Mucosa of descending colon (tissue), 3 donors: Measurements from ENCODE around the gene STN1. TPM values are rescaled to one million over a fixed set of nuclear protein-coding genes. Genes with fewer than 3 reads are reported as not detected.

Experiments
- ATAC-seq: fragments of 200-7000 bp; cut with Tn5 transposase; one replicate; pipeline ENCODE4 v1.9.1; 2020; ENCODE audit warnings: mild to moderate bottlenecking, moderate library complexity
- DNase-seq, 3 donors: peaks; one replicate each; pipeline ENCODE4 v3.0.0-alpha.2; 2020
- H3K36me3 ChIP-seq: fragments of 200-600 bp; one replicate; pipeline ENCODE4 v1.8.0; 2021; ENCODE audit warnings: low read depth, mild to moderate bottlenecking
- H3K4me1 ChIP-seq: fragments of 200-600 bp; one replicate; pipeline ENCODE4 v1.8.0; 2021; ENCODE audit warnings: low read depth, mild to moderate bottlenecking
- H3K4me3 ChIP-seq: fragments of 200-600 bp; one replicate; pipeline ENCODE4 v1.8.0; 2021; ENCODE audit warnings: mild to moderate bottlenecking
- H3K9me3 ChIP-seq: fragments of 200-600 bp; one replicate; pipeline ENCODE4 v1.8.0; 2021; ENCODE audit warnings: mild to moderate bottlenecking
- intact Hi-C, 2 donors: fragments of 100-400 bp; cut with DNase I in 1 of 2; cut with micrococcal nuclease in 1 of 2; formaldehyde crosslinking; loops; one replicate each; pipeline versions ENCODE4 v1.11.0 to v1.11.1; 2022; cut with DNase I, micrococcal nuclease
- total RNA-seq, 3 donors: library from RNA; stranded (reverse); fragmentation: NEBNext Ultra II Directional in 2 of 3; extraction: Animal tissue kit (Norgen Biotek cat#: 25700) in 2 of 3; gene quantifications; one replicate each; pipeline versions ENCODE4 v1.2.1 to v1.2.4, GENCODE V29; 2021 to 2023
- TF ChIP-seq, protein P1 (sequence below): fragments of 200-600 bp; IDR thresholded peaks from one replicate; pipeline ENCODE4 v1.8.0; 2022; ENCODE audit warnings: antibody characterized with exemption, mild to moderate bottlenecking
- donor health status: DM: no; HTN: no; CAD: no; lungs with moderate emphysema.
- donor health status: DM: no; HTN: no; CAD: no.
- donor health status: DM: no; HTN: yes; CAD: no.

STN1 gene
- total RNA-seq, 3 donors from 2014 or later, result 18.8 to 25.2 (median 20.7) TPM

DNA sequence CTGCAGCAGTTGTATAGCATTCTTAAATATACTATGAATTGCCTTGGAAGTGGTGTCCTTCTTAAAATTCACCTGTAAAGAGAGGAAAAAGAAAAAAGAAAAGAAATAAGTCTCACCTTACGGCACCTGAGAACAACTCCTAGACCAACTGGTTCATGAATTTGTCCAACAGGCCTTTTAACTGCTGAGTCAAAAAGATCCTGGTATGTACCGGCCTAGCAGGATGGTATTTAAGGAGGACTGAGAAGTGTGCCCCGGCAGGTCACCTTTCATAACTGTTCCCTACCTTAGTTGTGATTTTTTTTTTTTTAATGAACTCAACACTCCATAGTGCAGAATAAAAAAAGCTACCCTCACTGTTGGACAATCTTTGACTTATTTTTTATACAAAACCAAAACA is 25.8 kb downstream of the STN1 start:
- no peak for DNase-seq
- no peaks in the 10 kb centered on the region for H3K9me3 ChIP-seq
- H3K4me1 ChIP-seq, result peaks cover 37% of the 10 kb centered on the region
- TF ChIP-seq, protein P1, sequence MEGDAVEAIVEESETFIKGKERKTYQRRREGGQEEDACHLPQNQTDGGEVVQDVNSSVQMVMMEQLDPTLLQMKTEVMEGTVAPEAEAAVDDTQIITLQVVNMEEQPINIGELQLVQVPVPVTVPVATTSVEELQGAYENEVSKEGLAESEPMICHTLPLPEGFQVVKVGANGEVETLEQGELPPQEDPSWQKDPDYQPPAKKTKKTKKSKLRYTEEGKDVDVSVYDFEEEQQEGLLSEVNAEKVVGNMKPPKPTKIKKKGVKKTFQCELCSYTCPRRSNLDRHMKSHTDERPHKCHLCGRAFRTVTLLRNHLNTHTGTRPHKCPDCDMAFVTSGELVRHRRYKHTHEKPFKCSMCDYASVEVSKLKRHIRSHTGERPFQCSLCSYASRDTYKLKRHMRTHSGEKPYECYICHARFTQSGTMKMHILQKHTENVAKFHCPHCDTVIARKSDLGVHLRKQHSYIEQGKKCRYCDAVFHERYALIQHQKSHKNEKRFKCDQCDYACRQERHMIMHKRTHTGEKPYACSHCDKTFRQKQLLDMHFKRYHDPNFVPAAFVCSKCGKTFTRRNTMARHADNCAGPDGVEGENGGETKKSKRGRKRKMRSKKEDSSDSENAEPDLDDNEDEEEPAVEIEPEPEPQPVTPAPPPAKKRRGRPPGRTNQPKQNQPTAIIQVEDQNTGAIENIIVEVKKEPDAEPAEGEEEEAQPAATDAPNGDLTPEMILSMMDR, result no peak
- ATAC-seq, result no peak
- no peak overlapping the region for H3K4me3 ChIP-seq
- intact Hi-C loops, result loop anchor here in 1 of 2 donors (10.0 kb wide), 1 partner anchor 73 kb away; the partner anchor contains the start of gene SLK
- H3K36me3 ChIP-seq, result no peaks in the 10 kb centered on the region

DNA sequence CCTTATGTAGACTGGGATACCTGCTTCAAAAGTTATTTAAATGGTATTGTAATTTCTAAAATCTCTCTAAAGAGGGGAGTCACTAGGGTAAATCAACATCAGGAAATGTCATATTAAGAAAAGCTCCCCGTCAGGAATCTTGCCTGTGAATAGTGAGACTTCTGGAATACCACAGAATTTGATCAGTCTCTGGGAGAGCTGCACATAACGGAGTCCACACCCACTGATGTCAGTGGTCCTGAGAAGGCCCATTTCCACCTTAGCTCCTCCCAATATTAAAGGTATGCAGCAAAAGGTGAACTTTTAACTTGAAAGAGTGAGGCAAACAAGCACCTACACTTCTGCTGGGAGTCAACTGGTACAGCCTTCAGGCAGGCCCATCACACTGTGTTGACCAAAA is 27.3 kb downstream of the STN1 start:
- intact Hi-C loops, result loop anchor here in 1 of 2 donors (10.0 kb wide), 1 partner anchor 74 kb away; the partner anchor contains the start of gene SLK
- H3K4me1 ChIP-seq, result peaks cover 43% of the 10 kb centered on the region
- H3K4me3 ChIP-seq, result no peak overlapping the region
- no peak for DNase-seq
- no peak for ATAC-seq
- no peaks in the 10 kb centered on the region for H3K9me3 ChIP-seq
- TF ChIP-seq, protein P1, result no peak
- no peaks in the 10 kb centered on the region for H3K36me3 ChIP-seq

DNA sequence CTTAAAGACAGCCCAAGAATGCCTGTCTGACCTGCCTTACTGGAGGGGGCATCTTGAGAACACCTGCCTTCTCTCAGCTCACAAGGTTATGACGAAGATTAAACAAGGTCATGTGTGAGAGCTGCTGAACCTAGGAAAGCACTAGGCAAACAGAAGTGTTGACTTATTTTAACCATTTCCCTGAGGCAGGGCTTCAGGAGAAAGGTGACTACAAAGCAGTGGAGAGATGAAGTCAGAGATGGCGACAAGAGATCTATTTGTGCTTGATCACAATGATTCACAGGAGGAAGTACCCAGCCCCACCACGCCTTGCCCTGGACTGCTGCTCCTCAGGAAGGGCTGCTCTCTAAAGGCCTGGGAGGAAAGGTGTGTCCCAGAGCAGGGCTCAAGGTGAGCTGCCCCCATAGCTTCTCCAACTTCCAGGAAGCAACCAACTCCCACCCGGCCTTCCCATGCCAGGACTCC is 27.8 kb downstream of the STN1 start:
- ATAC-seq, result peak; percentile 83
- TF ChIP-seq, protein P1, result no peak
- intact Hi-C loops, result loop anchor here in 1 of 2 donors (10.0 kb wide), 1 partner anchor 75 kb away; the partner anchor contains the start of gene SLK
- no peak overlapping the region for H3K4me3 ChIP-seq
- H3K9me3 ChIP-seq, result no peaks in the 10 kb centered on the region
- no peaks in the 10 kb centered on the region for H3K36me3 ChIP-seq
- H3K4me1 ChIP-seq, result peaks cover 43% of the 10 kb centered on the region
- DNase-seq, result peak; percentile 82 to 88 (median 85)

DNA sequence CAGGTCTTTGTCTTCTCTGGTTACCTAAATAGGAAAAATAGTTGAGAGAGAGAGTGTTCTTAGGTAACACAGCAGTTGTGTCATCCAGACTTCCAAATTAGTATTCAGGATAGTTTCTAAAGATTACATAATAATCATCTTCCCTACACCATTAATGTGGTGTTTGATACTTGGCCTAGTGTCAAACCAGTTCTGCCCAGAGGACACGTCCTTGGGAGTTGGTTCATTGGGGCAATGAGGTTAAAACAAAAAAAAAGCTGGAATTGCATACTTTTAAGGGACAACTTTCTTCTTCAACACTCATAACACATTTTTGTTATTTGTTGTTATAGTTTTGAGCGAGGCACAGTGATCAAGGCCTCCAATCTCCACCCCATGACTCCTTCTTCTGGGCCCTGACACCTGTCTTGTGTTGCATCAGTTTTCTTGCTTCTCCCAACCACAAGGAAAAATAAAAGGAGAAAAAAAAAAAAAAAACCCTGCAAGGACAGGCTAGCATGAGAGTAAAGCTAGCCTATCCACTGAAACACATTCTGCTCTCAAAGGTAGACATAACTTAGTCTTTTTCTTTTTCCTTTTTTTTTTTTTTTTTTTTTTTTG is 28.8 kb downstream of the STN1 start:
- intact Hi-C loops, result loop anchor here in 1 of 2 donors (5.0 to 10.0 kb wide), 2 partner anchors 233 to 256 kb away; partner anchors contain the start of gene SFR1
- ATAC-seq (no peak), DNase-seq (no peak)
- H3K36me3 ChIP-seq, result no peaks in the 10 kb centered on the region
- no peaks in the 10 kb centered on the region for H3K9me3 ChIP-seq
- H3K4me3 ChIP-seq, result no peak overlapping the region
- TF ChIP-seq, protein P1, result no peak
- peaks cover 40% of the 10 kb centered on the region for H3K4me1 ChIP-seq

DNA sequence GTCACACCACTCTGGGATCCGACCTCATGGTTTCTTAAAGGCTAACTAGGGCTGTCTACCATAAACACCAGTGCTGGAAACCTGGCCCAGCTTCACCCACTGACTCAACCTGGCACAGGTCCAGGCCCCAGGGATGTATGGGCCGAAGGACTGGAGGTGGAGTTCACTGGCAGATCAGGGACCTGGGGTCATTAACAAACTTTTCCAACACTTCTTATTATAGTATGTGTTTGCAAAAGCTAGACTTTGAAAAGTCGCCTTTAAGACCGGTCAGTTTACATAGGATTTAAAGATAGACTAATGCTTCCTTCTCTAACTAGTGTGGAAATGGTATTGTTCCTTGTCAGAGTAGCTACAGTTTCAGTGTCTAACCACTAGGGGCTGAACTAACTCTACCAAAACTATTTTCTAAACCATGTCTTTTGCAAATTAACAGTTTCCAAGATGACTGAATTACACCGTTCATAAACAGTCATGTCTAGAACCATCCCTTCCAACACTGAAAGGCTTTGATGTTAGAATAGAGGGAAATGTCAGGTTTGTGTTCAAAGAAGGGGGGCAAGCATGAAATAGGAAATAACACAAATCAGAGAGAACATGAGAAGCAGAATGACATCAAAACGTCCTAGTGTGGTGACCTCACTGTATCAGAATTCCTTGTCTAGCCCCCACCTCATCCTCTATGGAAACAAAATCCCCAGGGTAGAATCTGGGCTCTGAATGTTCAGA is 29.7 kb downstream of the STN1 start:
- intact Hi-C loops, result loop anchor here in 1 of 2 donors (5.0 to 10.0 kb wide), 2 partner anchors 234 to 257 kb away; partner anchors contain the start of gene SFR1
- H3K4me3 ChIP-seq, result no peak overlapping the region
- peaks cover 32% of the 10 kb centered on the region for H3K4me1 ChIP-seq
- ATAC-seq (peak; percentile 75), DNase-seq (peak; percentile 90 to 92 (median 92))
- no peaks in the 10 kb centered on the region for H3K36me3 ChIP-seq
- TF ChIP-seq, protein P1, result peak; percentile 52
- no peaks in the 10 kb centered on the region for H3K9me3 ChIP-seq
